ENCODE measurements around the gene MKRN1.

DNA sequence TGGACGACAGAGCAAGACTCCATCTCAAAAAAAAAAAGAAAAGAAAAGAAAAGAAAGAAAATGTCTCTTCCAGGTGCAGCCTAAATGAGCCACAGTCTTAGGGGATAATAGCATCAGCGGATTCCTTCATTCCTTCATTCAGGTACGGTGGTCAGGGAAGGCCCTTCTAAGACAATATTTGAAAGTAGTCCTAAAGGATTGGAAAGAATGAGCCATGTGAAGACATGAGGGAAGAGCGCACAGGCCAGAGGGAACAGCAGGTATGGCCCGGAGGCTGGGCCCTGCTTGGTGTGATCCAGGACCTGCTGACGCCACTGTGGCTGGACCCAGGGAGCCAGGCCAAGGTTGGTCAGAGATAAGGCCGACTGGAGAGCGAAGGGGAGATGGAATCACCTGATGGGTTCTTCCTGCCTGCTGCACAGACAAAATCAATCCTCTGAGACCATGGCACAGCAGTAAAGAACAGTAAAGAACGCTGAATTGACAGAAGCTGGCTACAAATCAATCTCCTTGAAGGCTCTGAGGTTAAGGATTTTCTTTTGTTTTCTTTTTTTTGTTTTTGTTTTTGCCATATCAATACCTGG is 16.3 kb upstream of the MKRN1 start:
- no peak for TF ChIP-seq POLR2A (IDR thresholded peaks at IDR 0.05)
- TF ChIP-seq, protein P1, sequence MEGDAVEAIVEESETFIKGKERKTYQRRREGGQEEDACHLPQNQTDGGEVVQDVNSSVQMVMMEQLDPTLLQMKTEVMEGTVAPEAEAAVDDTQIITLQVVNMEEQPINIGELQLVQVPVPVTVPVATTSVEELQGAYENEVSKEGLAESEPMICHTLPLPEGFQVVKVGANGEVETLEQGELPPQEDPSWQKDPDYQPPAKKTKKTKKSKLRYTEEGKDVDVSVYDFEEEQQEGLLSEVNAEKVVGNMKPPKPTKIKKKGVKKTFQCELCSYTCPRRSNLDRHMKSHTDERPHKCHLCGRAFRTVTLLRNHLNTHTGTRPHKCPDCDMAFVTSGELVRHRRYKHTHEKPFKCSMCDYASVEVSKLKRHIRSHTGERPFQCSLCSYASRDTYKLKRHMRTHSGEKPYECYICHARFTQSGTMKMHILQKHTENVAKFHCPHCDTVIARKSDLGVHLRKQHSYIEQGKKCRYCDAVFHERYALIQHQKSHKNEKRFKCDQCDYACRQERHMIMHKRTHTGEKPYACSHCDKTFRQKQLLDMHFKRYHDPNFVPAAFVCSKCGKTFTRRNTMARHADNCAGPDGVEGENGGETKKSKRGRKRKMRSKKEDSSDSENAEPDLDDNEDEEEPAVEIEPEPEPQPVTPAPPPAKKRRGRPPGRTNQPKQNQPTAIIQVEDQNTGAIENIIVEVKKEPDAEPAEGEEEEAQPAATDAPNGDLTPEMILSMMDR (IDR thresholded peaks at IDR 0.05) = no peak
- TF ChIP-seq POLR2AphosphoS5 (IDR thresholded peaks at IDR 0.05) = no peak
- TF ChIP-seq EP300 (IDR thresholded peaks at IDR 0.05) = no peak

All from stomach (tissue), 4 donors.